ENCODE data around the gene ARPC5.

The ARPC5 gene

GRCh38 chr1:183674886-183675285 is 39.3 kb upstream of the ARPC5 start:
- no peak overlapping the region for H3K4me3 ChIP-seq (ENCODE audit: control insufficient read depth, low read depth, low read length)
- DNase-seq (ENCODE audit: low read depth) = no peak
- no peak for TF ChIP-seq CTCF (conservative IDR thresholded peaks at IDR 0.05; ENCODE audit: control insufficient read depth, insufficient read depth, low read depth, low read length)

- TF ChIP-seq CTCF (conservative IDR thresholded peaks at IDR 0.05; ENCODE audit: control insufficient read depth, insufficient read depth, low read depth, low read length) = no peak
- DNase-seq (ENCODE audit: low read depth) = peak; percentile 85
These were observed 38.8 kb upstream of the ARPC5 start for GRCh38 chr1:183674339-183674738.

GRCh38 chr1:183673605-183674323 is 38.2 kb upstream of the ARPC5 start:
- no peak for DNase-seq (ENCODE audit: low read depth)
- no peak overlapping the region for H3K4me3 ChIP-seq (ENCODE audit: control insufficient read depth, low read depth, low read length)
- TF ChIP-seq CTCF (conservative IDR thresholded peaks at IDR 0.05; ENCODE audit: control insufficient read depth, insufficient read depth, low read depth, low read length) = no peak

More at GRCh38 chr1:183674339-183674738, 38.8 kb upstream of the ARPC5 start:
- no peak overlapping the region for H3K4me3 ChIP-seq (ENCODE audit: control insufficient read depth, low read depth, low read length)

GRCh38 chr1:183670169-183670568 is 34.6 kb upstream of the ARPC5 start:
- no peak for DNase-seq (ENCODE audit: low read depth)
- H3K4me3 ChIP-seq (ENCODE audit: control insufficient read depth, low read depth, low read length) = no peak overlapping the region
- peak; percentile 6 for TF ChIP-seq CTCF (conservative IDR thresholded peaks at IDR 0.05; ENCODE audit: control insufficient read depth, insufficient read depth, low read depth, low read length)

- no peak for DNase-seq (ENCODE audit: low read depth)
- H3K4me3 ChIP-seq (ENCODE audit: control insufficient read depth, low read depth, low read length) = no peak overlapping the region
- no peak for TF ChIP-seq CTCF (conservative IDR thresholded peaks at IDR 0.05; ENCODE audit: control insufficient read depth, insufficient read depth, low read depth, low read length)
These were observed 20.8 kb upstream of the ARPC5 start for GRCh38 chr1:183656355-183656754.

GRCh38 chr1:183655562-183656075 is 20.0 kb upstream of the ARPC5 start:
- DNase-seq (ENCODE audit: low read depth) = peak; percentile 85
- TF ChIP-seq CTCF (conservative IDR thresholded peaks at IDR 0.05; ENCODE audit: control insufficient read depth, insufficient read depth, low read depth, low read length) = peak; percentile 93
- no peak overlapping the region for H3K4me3 ChIP-seq (ENCODE audit: control insufficient read depth, low read depth, low read length)

All from fibroblast of mammary gland (primary cell).